T-helper 2 cell (primary cell): ENCODE data around the gene PRSS35.
A peak's percentile ranks its signal among the peaks of the same experiment; 100 is the strongest.
"Not testable (repeated sequence)": the region's sequence is repeated elsewhere in the genome, so short reads cannot be mapped to it uniquely, and the experiment has no call there.

ENCODE experiments used
- DNase-seq, 5 experiments: peaks; one replicate each; pipeline versions ENCODE4 v3.0.0 to v3.0.0-alpha.2; 2012 to 2022
- total RNA-seq, 2 donors: gene quantifications; one replicate each; lab custom pipeline; 2026; lab: John Stamatoyannopoulos, UW

PRSS35 gene
- 0 reads per million in 2 donors for total RNA-seq

- peak in 2 of 5 experiments; percentile 4 to 27 for DNase-seq
Observed at GRCh38 chr6:83511901-83512681, at the start of gene PRSS35. Gene PRSS35, plus strand, starts transcription at chr6:83512534. Its CDS starts 10,908 bp downstream, at chr6:83523442.

- no peak for DNase-seq
Observed at GRCh38 chr6:83463886-83464285, 48.4 kb upstream of the PRSS35 start.

GRCh38 chr6:83464381-83465140, 47.8 kb upstream of the PRSS35 start:
- no peak for DNase-seq

GRCh38 chr6:83466328-83466727, 46.0 kb upstream of the PRSS35 start:
- no peak for DNase-seq

GRCh38 chr6:83467620-83468036, 44.7 kb upstream of the PRSS35 start:
- DNase-seq: no peak

DNA sequence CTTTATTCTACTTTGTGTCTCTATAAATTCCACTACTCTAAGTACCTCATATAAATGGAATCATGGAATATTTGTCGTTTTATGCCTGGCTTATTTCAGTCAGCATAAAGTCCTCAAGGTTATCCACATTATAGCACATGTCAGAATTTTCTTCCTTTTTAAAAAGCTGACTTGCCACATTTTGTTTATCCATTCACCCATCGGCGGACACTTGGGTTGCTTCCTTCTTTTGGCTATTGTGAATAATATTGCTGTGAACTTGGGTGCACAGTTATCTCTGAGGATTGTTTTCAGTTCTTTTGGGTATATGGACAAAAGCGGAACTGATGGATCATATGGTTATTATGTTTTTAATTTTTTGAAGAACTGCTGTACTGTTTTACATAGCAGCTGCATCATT, 42.3 kb upstream of the PRSS35 start:
- no peak for DNase-seq

- no peak for DNase-seq
Observed at GRCh38 chr6:83470587-83470986, 41.7 kb upstream of the PRSS35 start.

- DNase-seq: no peak
Observed at GRCh38 chr6:83472767-83473166, 39.6 kb upstream of the PRSS35 start.

GRCh38 chr6:83474309-83474708, 38.0 kb upstream of the PRSS35 start:
- no peak for DNase-seq

DNA sequence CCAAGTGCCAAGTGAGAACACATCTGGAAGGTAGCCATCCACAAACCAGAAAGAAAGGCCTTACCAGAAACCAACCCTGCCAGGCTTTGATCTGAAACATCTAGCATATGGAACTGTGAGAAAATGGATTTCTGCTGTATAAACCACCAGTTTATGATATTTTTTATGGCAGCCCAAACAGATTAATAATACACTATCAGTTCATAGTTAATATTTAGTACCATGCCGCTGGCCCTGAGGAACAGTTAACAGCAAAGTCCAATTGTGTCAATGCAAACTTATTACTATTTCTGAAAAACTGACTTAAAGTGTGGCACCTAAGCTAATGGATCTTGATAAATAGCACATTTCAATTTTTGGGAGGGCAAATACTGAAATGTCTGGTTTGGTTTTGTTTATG, 35.4 kb upstream of the PRSS35 start:
- no peak for DNase-seq

DNA sequence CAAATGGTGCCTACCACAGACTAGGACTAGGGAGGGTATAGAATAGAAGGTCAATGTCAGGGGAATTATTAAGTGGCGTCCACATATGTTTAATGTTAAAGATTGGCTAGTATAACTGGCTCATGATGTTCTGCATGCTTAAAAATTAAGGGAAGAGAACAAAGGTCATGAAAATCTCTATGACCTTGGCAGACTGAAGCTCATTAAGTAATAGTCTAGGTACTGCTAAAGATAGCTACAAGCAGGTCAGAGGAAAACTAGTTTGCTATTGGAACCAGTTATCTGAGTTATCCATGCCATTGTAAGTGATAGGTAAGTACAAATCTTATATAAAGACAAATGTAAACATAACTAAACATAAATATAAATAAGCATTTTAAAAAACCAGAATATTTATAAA, 32.9 kb upstream of the PRSS35 start:
- no peak for DNase-seq

GRCh38 chr6:83480470-83480869, 31.9 kb upstream of the PRSS35 start:
- no peak for DNase-seq

- DNase-seq: not testable (repeated sequence)
Observed at GRCh38 chr6:83481938-83482337, 30.4 kb upstream of the PRSS35 start.

- peak in 1 of 5 experiments; percentile 27 for DNase-seq
Observed at GRCh38 chr6:83488448-83488847, 23.9 kb upstream of the PRSS35 start.

DNA sequence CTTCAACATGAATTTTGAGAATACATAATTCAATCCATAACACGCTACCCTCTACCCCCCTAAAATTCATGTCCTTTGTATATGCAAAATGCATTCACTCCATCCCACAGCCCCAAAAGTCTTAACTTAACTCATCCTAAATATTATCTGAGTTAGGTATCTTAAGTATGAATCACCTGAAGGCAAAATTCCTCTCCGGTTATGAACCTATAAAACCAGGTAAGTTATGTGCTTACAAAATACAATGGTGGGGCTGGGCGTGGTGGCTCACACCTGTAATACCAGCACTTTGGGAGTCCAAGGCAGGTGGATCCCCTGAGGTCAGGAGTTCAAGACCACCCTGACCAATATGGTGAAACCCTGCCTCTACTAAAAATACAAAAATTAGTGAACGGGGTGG, 23.5 kb upstream of the PRSS35 start:
- no peak for DNase-seq

DNA sequence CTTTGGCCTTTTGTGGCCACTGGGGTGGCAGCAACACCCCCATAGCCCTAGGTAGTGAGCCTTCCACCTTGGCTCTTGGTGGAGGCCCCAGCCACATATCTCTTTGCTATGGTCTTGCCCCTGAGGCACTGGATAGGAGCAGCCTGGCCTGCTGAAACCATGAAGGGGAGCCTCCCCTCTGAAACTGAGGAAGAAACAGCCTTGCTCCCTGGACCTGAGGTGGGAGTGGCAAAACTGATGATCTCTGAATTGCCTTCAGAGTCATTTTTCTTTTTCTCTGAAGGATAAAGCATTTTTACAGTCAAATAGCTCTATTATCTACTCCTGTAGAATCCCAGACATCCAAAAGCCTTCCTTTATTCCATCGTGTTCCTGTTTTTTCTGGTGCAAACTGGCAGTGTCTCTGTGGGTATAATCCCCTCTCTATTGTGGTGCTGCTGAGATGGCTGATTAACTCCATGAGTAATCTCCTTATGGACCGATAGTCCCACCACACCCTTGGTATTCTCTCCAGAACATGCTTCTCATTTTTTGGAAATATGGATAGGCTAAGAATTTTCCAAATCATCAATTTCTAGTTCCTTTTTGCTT, 22.0 kb upstream of the PRSS35 start:
- no peak for DNase-seq

DNA sequence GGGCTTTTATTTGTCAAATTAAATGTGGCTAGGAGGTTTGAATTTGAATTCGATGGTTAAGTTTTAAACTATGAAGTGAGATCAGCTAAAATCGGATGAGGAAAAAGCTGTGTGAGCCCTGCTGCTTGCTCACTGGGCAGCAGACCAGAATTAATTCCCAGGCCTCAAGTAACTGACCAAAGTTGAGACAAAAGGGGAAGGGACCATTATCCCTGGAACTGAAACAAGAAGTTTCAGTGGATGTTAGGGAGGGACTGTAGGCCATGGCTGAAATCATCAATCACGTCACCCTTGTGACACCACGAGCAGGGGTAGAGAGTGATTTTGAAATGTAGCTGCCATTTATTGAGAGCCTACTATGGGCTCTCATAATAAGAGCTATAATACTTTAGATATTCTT, 7.0 kb upstream of the PRSS35 start:
- no peak for DNase-seq

GRCh38 chr6:83509441-83509840, 2.9 kb upstream of the PRSS35 start:
- no peak for DNase-seq

DNA sequence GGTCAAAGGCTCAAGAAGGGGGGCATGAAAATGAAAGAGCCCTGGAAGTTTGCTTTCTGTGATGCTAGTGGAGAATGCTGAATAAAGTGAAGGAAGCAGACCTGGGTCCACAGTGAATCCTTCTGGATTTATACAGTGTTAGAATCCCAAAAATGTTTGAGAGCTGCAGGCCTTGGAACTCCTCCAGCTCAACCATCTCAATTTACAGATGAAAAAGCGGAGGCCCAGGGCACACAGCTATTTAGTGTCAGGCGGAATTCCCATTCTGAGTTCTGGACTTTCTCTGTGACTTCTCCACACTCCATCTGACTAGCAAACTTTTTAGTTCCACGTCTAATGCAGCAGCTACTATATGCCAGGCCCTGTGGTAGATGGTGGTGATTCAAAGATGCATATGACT, 1.5 kb upstream of the PRSS35 start:
- no peak for DNase-seq

- DNase-seq: no peak
Observed at GRCh38 chr6:83511266-83511665, 1.1 kb upstream of the PRSS35 start.

GRCh38 chr6:83514466-83514865, 2.1 kb downstream of the PRSS35 start:
- DNase-seq: no peak

DNA sequence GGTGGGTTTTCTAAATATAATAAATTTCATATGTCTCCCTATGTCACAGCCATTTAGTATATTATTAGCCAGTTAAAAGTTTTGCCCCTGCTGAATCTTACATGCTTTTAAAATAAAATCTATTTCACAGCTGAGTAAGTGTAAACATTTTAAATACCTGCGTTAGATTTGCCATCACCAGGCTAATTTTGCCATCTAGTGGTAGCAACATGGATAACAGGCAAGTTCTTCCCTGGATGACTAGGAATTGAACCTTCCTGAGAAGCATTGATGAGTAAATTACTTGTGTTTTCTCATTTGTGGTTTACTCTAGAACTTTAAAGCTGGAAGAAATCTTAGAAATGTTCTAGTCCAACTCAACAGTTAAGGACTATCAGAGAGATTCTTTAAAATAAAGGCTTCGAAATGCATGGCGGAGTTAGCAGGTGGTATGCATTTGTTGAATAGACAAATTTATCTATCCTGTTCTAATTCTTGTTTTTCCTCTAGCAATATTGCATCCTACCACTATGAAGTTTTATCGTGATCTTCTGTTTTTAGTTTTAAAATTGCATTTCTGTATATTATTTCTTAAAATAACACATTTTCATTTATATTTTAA, 2.6 kb downstream of the PRSS35 start:
- peak in 2 of 5 experiments; percentile 27 to 37 for DNase-seq

DNA sequence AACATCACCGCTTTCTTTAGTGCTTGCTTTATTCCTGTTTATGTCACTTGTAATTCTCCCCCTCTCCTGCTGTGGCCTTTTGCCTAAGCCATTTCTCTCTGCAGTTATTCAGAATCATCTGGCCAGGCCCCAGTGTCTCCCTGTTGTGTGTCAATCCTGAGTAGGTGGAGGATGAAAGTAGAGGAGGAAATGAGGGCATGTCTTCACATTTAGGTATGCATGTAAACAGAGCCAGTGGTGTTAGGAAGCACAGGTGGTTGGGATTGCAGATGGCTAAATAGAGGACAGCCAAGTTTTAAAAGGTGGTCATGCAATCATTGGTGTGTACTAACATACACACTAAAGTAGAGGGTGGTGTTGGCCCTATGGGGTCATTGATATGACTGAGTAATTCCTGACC, 5.2 kb downstream of the PRSS35 start:
- no peak for DNase-seq
